Activated CD8-positive, alpha-beta memory T cell treated with anti-CD3 and anti-CD28 coated beads, Interleukin-2, amount 50 U/mL, for 48 hours (primary cell): Measurements from ENCODE around the gene FNDC3B.
"Not testable (repeated sequence)": the region's sequence is repeated elsewhere in the genome, so short reads cannot be mapped to it uniquely, and the experiment has no call there.

Experiments used
- DNase-seq: peaks from one replicate; pipeline ENCODE4 v3.0.0-alpha.2; 2020

FNDC3B gene

DNA sequence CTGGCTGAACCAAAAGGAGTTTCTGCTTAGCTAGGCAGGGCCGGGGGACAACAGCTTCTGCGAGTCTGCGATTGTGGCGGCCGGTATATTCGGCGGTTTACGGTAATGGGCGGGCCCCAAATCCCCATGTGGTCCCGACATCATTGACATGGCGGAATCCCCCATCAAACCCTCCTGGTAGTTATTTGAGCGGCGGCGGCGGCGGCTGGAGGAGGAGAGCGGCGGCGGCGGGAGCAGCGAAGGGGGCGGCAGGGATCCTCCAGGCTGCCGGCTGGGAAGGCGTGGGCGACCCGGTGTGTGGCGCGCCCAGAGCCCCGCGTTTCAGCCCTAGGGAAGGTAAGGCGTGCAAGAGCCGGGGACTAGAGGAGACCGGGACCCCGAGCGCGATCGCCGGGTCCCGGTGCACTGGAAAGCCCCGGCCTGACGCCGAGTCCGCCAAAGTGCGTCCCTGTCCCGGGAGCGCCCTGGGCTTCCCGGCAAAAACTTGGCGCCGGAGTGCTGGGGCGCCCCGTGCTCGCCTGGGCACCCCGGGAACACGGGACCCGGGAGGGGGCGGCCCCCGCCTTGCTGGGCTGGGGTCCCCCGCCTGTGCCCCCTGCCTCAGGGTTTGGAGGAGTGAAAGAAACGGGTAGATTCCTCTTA is at the start of gene FNDC3B:
Gene FNDC3B, plus strand, starts transcription at position 143 of the 642 bp plus-strand sequence. CDS start 72,902 bp downstream, outside the sequence.
- DNase-seq = peak; percentile 91

DNA sequence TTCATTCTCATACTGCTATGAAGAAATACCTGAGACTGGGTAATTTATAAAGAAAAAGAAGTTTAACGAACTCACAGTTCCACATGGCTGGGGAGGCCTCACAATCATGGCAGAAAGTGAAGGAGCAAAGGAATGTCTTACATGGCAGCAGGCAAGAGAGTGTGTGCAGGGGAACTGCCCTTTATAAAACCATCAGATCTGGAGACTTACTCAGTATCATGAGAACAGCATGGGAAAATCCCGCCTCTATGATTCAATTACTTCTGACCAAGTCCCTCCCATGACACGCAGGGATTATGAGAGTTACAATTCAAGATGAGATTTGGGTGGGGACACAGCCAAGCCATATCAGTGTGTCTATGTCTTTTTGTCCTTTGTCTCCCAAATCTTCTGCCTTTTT is 49.1 kb upstream of the FNDC3B start:
- not testable (repeated sequence) for DNase-seq

- DNase-seq = no peak
Observed at GRCh38 chr3:171991166-171991565, 48.2 kb upstream of the FNDC3B start.

DNA sequence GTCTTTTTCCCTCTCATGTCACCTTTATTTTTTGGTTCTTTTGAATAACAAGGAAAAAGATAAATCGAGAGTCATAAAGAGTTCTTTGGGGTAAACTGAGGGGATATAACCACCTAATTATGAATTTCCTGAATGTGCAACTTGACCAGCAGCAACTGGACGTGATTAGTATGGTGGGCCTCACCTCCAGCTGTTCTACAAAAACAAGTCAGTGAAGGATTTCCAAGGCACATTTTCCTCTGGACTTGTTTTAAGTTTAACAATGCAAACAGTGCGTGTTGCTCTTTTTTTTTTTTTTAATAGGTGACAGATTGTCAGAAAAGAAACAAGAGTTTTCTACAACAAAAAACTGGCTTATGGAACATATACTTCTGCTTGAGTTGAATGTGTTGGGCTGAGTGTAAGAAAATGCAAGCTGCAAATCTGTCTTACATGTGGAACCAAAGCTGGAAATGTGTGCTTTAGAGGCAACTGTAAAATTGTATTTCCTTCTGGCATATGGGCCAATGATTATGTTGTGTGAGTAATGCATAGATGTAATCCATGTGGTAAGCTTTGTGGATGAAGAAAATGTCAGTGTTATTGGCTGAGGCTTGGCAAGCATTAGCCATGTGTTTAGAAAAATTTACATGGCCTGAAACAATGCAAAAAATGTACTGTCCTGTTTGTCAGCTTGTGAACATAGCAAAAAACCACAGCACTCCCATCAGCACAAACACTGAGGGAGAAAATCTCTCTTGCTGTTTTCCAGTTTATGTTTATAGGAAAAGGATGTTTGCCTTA is 44.5 kb upstream of the FNDC3B start:
- DNase-seq = no peak

DNA sequence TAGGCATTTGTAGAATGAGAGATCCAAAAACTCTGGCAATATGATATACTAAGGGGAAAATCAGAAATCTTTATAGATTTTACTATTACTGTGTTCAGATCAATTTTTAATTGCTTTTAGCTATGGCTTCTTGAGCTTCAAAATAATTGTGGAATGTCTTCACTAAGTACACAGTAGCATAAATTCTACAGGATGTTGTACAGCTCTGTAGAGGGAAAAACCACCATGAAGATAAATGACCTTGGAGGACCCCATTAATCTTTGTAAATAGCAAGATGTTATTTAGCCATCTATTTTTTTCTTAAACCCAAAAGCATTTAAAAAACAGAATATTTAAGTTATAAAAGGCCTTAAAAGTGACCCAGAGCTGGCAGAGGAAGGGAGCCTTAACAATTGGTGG is 43.9 kb upstream of the FNDC3B start:
- DNase-seq = no peak

DNA sequence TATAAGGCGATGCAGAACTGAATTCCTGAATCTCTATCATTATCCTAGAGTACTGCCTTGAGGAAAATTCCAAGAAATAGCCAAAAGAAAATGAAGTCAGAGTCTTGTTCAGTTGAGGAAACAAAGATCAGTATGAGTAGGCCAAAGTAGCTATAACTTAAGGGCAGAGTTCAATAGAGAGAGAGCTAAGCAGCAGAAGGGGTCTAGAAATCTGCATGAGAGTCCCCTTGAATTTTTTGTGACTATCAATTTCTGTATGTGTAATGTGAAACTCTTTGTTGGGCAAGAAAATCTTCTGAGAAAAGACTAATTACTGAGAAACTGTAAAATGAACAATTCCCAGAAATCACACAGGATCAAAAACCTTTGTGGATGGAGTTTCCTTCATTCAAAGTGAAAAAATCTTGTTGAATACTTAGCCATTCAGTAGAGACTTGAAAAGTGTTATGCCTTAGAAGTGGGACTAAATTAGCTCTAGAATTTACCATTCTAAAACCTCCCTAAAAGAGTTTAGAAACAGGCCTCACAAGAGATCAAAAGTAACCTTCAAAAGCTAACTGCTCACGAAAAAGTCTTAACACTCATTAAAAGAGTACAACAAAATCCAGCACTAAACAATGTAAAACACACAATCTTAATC is 43.1 kb upstream of the FNDC3B start:
- DNase-seq = no peak

GRCh38 chr3:171998731-171999130 is 40.6 kb upstream of the FNDC3B start:
- DNase-seq = not testable (repeated sequence)

- DNase-seq = not testable (repeated sequence)
Observed at GRCh38 chr3:172001616-172002015, 37.8 kb upstream of the FNDC3B start.

DNA sequence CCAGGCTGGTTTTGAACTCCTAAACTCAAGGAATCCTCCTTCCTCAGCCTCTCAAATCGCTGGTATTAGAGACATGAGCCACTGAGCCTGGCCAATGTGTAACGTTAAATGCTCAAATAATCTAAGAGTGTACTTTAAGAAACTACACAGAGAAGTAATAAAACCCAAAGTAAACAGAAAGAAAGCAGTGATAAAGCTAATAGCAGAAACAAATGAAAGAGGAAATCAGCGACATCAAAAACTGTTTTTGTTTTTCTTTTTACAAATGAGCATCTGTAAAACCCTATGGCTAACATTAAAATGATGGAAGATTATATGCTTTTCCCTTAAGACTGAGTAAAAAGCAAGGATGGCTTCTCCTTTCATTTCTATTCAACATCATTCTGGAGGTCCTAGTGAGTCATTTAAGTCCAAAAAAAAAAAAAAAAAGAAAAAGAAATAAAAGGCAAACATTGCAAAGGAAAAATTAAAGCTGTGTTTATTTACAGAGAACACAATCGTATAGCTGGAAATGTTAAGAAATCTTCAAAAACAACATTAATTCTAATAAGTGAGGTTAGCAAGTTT is 36.8 kb upstream of the FNDC3B start:
- DNase-seq = no peak

DNA sequence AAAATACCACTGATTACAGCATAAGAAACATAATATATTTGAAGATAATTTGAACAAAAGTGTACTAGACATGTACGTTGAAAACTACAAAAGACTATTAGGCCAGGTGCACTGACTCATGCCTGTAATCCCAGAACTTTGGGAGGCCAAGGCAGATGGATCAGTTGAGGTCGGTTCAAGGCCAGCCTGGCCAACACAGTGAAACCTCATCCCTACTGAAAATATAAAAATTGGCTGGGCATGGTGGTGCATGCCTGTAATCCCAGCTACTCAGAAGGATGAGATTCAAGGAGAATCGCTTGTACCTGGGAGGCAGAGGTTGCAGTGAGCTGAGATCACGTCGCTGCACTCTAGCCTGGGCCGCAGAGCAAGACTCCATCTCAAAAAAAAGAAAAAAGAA is 36.2 kb upstream of the FNDC3B start:
- no peak for DNase-seq

DNA sequence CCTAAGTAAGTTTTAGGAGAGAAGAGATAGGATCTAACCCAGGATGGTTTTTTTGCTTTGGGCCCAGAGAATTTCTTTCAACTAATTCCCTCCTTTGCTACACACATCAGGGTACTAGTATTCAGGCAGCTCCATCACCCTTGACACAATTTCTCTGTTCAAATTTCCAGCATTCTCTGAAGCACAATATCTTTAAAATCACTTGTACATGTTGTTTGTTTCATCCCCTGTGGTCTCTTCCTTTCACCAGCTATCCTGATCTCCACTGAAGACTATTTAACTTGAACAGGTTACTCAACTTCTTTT is 32.4 kb upstream of the FNDC3B start:
- DNase-seq = no peak

DNA sequence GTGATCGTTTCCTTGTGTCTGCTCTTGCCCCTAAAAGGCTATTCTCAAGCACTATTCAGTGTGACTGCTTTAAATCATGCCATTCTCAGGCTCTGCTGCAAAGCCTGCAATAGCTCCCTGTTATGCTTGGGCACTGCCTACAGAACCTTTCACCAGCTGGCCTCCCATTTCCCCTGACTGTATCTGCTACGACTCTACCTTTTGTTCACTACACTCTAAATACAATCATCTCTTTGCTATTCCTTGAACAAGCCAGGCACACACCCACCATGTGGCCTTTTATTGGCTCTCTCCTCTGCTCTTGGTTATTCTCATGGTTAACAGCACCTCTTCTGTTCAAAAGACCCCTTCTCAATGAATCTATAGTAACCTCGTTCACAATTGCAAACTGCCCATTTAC is 29.6 kb upstream of the FNDC3B start:
- DNase-seq = no peak

DNA sequence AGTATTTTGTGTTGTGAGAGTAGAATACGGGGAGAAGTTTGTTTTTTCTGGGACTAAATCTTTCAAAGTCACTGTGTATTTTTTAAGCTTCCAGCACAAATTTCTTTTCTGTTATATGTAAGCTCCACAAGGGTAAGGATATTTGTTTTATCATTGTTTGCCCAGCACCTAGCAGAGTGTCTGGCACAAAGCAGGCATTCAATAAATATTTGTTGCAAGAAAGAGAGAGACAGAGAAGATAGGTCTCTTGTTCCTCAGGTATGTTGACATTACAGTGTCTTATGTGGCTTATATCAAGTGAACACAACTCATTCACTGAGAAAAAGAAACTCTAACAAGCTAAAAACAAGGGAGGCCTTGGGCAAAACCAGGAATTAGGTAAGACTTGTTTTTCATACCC is 26.6 kb upstream of the FNDC3B start:
- no peak for DNase-seq

DNA sequence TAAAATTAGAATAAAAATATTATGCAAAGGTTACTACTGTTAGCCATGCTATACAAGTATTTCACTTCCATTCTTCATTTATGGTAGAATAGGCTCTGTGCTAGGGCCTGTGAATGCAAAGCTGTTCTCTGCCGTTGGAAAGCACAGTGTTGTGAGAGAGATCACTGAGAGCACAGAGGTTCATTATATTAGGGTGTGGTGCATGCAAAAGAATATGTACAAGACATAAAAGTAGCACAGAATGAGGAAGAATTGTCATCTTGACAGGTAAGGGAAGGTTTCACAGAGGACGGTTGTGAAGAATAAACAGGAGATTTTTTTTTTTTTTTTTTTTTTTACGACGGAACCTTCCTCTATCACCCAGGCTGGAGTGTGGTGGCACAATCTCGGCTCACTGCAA is 25.2 kb upstream of the FNDC3B start:
- no peak for DNase-seq

GRCh38 chr3:172018364-172018763 is 21.0 kb upstream of the FNDC3B start:
- DNase-seq = no peak

DNA sequence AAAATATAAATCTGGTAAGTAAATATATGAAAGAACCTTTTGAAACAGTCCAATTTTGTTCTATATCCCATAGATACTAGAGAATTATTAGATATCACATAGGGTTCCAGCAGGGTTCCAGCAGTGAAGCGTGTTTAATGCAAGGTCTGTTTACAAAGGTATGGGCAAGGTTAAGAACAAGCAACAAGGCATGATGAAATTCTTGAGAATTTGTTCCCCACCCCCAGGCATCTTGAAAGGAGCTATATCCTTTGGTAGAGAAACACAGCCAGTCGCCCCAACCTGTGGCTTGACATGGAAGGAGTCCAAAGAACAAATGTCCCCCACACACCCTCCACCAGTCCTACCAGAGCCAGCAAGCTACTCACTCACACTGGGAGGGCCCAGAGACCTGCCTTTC is 18.6 kb upstream of the FNDC3B start:
- no peak for DNase-seq

- DNase-seq = no peak
Observed at GRCh38 chr3:172021164-172021563, 18.2 kb upstream of the FNDC3B start.

- DNase-seq = no peak
Observed at GRCh38 chr3:172021859-172022258, 17.5 kb upstream of the FNDC3B start.

GRCh38 chr3:172023915-172024314 is 15.5 kb upstream of the FNDC3B start:
- no peak for DNase-seq

DNA sequence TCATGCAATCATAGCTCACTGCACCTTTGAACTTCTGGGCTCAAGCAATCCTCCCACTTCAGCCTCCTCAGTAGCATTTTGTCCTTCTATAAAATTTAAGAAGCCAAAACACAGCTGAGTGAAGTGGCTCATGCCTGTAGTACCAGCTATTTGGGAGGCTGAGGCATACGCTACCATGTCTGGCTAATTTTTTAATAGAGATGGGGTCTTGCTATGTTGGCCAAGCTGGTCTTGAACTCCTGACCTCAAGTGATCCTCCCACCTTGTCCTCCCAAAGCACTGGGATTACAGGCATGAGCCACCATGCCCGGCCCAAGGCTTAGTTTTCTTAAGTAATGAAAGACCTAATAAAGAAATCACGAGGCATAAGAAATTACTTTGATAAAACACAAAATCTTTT is 14.7 kb upstream of the FNDC3B start:
- DNase-seq = no peak

GRCh38 chr3:172029425-172030098 is 9.8 kb upstream of the FNDC3B start:
- no peak for DNase-seq

GRCh38 chr3:172030181-172030580 is 9.2 kb upstream of the FNDC3B start:
- no peak for DNase-seq

DNA sequence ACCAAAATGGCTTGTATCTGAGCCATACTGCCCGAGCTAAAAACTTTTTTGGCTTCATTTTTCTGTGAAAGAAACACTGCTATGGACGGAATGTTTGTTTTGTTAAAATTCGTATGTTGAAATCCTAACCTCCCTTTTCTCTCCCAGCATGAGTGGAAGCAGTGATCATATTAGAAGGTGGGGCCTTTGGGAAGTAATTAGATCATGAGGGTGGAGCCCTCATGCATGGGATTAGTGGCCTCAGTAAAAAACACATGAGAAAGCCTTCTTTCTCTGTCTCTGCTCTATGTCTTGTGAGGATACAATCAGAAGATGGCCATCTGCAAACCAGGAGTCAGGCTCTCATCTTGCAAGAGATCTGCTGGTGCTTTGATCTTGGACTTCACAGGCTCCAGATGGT is 7.4 kb upstream of the FNDC3B start:
- no peak for DNase-seq
